ENCODE data around the gene USP54. TPM values are rescaled to one million over a fixed set of nuclear protein-coding genes. Genes with fewer than 3 reads are reported as not detected.

USP54 gene
- total RNA-seq, 2 donors from 2014 or later = 6.3 to 6.4 TPM

DNA sequence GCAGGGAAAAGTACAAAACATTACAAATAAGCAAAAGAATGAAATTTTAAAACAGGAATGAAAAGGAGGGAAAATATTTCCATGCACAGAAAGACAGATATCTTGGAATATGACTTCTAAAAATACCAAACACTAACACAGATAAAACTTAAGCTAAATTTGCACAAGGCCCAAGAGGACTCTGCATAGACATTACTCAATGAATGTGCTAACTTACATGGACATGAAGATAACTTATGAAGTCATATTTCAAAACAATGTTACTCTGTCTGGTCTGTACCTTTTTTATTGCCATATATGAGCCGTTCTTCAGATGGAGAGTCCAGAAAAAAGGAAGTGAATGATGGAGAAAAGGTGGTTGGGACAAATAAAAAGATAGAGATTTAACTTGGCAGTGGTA is 142.8 kb downstream of the USP54 start:
- H3K4me1 Mint-ChIP-seq = no peaks in the 10 kb centered on the region
- no peak overlapping the region for H3K4me3 Mint-ChIP-seq
- no peak for ATAC-seq (replicated peaks)
- H3K36me3 Mint-ChIP-seq (ENCODE audit: low read depth) = peaks cover 66% of the 10 kb centered on the region
- H3K9me3 Mint-ChIP-seq = no peaks in the 10 kb centered on the region
- H3K27ac Mint-ChIP-seq = peak overlapping the region; percentile 54
- H3K27me3 Mint-ChIP-seq = no peaks in the 10 kb centered on the region

Other genes with a start within 250 kb of the USP54 start
- gene CFAP70, start 232.5 kb downstream of the USP54 start, total RNA-seq = under 1 TPM; 0.73 to 0.74 TPM
- 100 to 1,000 TPM in 1 of 2 donors, 10 to 100 TPM in 1; 90.1 to 133 TPM for gene ANXA7, start 177.3 kb downstream of the USP54 start, total RNA-seq
- gene MSS51, start 157.8 kb downstream of the USP54 start, total RNA-seq = 1 to 10 TPM; 4.9 to 7.3 TPM
- gene PPP3CB, start 95.3 kb downstream of the USP54 start, total RNA-seq = 10 to 100 TPM; 43.9 to 50.1 TPM
- gene MYOZ1, start 50.1 kb upstream of the USP54 start, total RNA-seq = not detected
- gene SYNPO2L, start 64.7 kb upstream of the USP54 start, total RNA-seq = not detected
- 1 to 10 TPM; 6.3 to 7.2 TPM for gene AGAP5, start 106.8 kb upstream of the USP54 start, total RNA-seq
- 100 to 1,000 TPM in 1 of 2 donors, 10 to 100 TPM in 1; 98.5 to 129 TPM for gene SEC24C, start 153.0 kb upstream of the USP54 start, total RNA-seq
- gene CHCHD1, start 190.7 kb upstream of the USP54 start, total RNA-seq = 10 to 100 TPM; 30.2 to 32.8 TPM
- 100 to 1,000 TPM in 1 of 2 donors, 10 to 100 TPM in 1; 66.1 to 113 TPM for gene ZSWIM8, start 194.3 kb upstream of the USP54 start, total RNA-seq
- gene NDST2, start 220.3 kb upstream of the USP54 start, total RNA-seq = 10 to 100 TPM; 41.2 to 64.0 TPM

All from activated T-helper 17 cell treated with anti-CD3 and anti-CD28 coated beads, Interleukin-2, amount 50 U/mL, for 72 hours (primary cell).